Duodenal mucosa (tissue), 2 donors: ENCODE results near the gene IDNK.

ENCODE experiments used
- H3K27ac ChIP-seq: one replicate; pipeline ENCODE4 v1.7.0; 2013; ENCODE audit warnings: low read depth, low read length
- H3K27me3 ChIP-seq, 2 donors: one replicate each; pipeline ENCODE4 v1.7.0; 2013; ENCODE audit warnings: low read length in 2 of 2, control low read depth in 1 of 2; ENCODE audit not compliant: insufficient read depth in 2 of 2, control insufficient read depth in 1 of 2
- H3K36me3 ChIP-seq, 2 donors: one replicate each; pipeline ENCODE4 v1.7.0; 2013; ENCODE audit warnings: low read length in 2 of 2, control low read depth in 1 of 2; ENCODE audit not compliant: insufficient read depth in 2 of 2, control insufficient read depth in 1 of 2
- H3K4me1 ChIP-seq, 2 donors: one replicate each; pipeline ENCODE4 v1.7.0; 2013; ENCODE audit warnings: low read length in 2 of 2, control low read depth in 1 of 2; ENCODE audit not compliant: insufficient read depth in 2 of 2, control insufficient read depth in 1 of 2
- H3K4me3 ChIP-seq, 2 donors: one replicate each; pipeline ENCODE4 v1.7.0; 2013; ENCODE audit warnings: low read length in 2 of 2, low read depth in 1 of 2
- H3K9ac ChIP-seq, 2 donors: one replicate each; pipeline ENCODE4 v1.7.0; 2013; ENCODE audit warnings: low read length in 2 of 2, low read depth in 1 of 2
- H3K9me3 ChIP-seq, 2 donors: one replicate each; pipeline ENCODE4 v1.7.0; 2013; ENCODE audit warnings: low read length in 2 of 2, control low read depth in 1 of 2; ENCODE audit not compliant: control insufficient read depth in 1 of 2

Gene IDNK

DNA sequence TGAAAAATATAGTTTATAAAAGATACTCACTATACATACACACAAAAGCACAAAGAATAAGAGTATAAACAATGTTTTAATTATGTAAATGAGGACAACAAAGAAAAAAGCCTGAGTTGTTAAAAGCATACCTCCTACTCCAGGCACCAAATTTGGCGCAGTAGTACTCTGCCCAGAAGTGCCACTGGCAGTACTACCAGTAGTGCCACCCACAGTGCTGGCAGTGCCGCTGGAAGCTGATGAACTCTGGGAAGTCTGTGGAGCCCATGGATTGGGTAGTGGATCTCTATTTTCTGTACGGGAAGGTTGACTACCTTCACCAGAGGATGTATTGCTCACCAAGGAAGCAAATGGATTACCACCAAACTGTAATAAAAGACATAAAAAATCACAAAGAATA is 54.7 kb downstream of the IDNK start:
- H3K27ac ChIP-seq: no peak overlapping the region
- H3K9me3 ChIP-seq: no peaks in the 10 kb centered on the region
- H3K4me1 ChIP-seq: no peaks in the 10 kb centered on the region
- H3K9ac ChIP-seq: no peak overlapping the region
- no peaks in the 10 kb centered on the region for H3K27me3 ChIP-seq
- peaks cover 22 to 58% of the 10 kb centered on the region in 2 donors for H3K36me3 ChIP-seq
- H3K4me3 ChIP-seq: no peak overlapping the region

DNA sequence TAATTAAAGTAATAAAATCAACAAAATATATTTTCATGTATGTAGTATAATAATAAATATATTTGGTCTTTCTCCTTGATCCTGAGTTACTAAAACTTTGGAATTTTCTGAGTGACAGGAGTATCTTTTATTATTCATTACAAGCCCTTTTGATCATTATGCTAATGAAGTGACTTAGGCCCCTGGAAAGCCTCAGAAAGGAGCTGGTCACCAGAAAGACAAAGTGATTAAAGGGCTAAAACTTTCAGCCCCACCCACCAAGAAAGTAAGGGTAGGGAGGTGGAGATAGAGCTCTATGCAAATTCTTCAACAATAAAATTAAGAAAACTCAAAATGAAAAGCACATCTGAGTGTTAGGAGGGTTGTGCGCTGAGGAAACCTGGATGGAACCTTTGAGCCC is 57.3 kb downstream of the IDNK start:
- H3K27ac ChIP-seq: no peak overlapping the region
- no peak overlapping the region for H3K9ac ChIP-seq
- peaks cover 13 to 44% of the 10 kb centered on the region in 2 donors for H3K36me3 ChIP-seq

DNA sequence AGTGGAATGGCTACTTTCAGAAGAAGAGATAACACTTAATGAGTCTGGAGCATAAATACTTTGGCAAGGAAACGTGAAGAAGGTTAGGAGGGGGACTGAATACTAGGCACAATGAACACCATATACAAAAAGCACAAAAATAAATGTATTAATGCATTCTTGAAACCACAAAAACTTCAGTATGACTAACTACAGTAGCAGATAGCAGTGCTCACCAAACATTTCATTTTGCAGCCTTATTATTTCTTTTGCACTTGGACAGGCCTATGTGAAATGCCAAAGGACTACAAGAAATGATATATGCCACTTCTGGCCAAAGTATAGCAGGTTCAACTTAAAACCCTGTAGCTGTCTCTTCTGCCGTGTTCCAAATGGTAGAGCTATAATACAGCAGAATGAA is 58.5 kb downstream of the IDNK start:
- Histone ChIP-seq H3K4me1 (no peaks in the 10 kb centered on the region), H3K9ac (no peak overlapping the region), H3K9me3 (no peaks in the 10 kb centered on the region), H3K4me3 (no peak overlapping the region), H3K27me3 (no peaks in the 10 kb centered on the region), H3K27ac (no peak overlapping the region), H3K36me3 (peaks cover 13 to 44% of the 10 kb centered on the region in 2 donors)

More for the DNA sequence above, 57.3 kb downstream of the IDNK start:
- H3K4me1 ChIP-seq: no peaks in the 10 kb centered on the region
- H3K4me3 ChIP-seq: no peak overlapping the region
- H3K27me3 ChIP-seq: no peaks in the 10 kb centered on the region
- no peaks in the 10 kb centered on the region for H3K9me3 ChIP-seq

DNA sequence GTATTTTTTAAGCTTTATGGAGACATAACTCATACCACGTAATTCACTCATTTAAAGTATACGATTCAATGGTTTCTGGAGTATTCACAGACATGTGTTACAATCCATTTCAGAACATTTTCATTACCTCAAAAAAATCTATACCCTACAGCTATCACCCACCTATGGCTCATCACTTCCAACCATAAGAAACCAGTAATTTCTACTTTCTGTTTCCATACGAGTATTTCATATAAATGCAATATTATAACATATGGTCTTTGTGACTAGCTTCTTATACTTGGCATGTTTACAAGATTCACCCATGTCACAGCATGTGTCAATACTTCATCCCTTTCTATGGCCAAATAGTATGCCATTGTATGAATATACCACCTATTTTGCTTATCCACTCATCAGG is 66.0 kb downstream of the IDNK start:
- Histone ChIP-seq H3K9ac (no peak overlapping the region), H3K27ac (no peak overlapping the region), H3K4me1 (peaks cover 0 to 3% of the 10 kb centered on the region in 2 donors), H3K27me3 (no peaks in the 10 kb centered on the region), H3K4me3 (no peak overlapping the region), H3K9me3 (no peaks in the 10 kb centered on the region), H3K36me3 (peaks cover 0 to 3% of the 10 kb centered on the region in 2 donors)

DNA sequence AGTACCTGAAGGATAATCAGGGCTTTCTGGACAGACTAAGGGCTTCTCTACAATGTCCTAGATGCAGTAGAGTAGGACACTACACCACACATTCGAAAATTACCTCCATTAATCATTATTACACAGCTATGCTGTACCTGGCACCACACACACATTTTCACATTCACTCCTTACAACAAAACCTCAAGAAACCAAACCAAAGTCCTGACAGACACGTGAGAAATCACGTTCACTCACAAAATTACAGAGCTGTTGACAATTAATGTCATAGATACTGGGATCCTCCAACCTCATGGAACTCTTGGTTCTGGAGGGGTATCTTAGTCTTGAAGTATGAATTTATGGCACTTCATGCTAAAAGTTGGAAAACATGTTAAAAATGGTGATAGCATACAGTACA is 68.5 kb downstream of the IDNK start:
- Histone ChIP-seq H3K4me1 (peaks cover 0 to 3% of the 10 kb centered on the region in 2 donors), H3K9me3 (no peaks in the 10 kb centered on the region), H3K27ac (no peak overlapping the region), H3K36me3 (peaks cover 0 to 3% of the 10 kb centered on the region in 2 donors), H3K27me3 (no peaks in the 10 kb centered on the region), H3K4me3 (no peak overlapping the region), H3K9ac (no peak overlapping the region)
